ENCODE data around the gene AKAP12. TPM values are rescaled to one million over a fixed set of nuclear protein-coding genes. Genes with fewer than 3 reads are reported as not detected.

Gene AKAP12
- total and polyA plus RNA-seq, 7 donors: 2.5 to 13.1 (median 7.5) TPM

DNA sequence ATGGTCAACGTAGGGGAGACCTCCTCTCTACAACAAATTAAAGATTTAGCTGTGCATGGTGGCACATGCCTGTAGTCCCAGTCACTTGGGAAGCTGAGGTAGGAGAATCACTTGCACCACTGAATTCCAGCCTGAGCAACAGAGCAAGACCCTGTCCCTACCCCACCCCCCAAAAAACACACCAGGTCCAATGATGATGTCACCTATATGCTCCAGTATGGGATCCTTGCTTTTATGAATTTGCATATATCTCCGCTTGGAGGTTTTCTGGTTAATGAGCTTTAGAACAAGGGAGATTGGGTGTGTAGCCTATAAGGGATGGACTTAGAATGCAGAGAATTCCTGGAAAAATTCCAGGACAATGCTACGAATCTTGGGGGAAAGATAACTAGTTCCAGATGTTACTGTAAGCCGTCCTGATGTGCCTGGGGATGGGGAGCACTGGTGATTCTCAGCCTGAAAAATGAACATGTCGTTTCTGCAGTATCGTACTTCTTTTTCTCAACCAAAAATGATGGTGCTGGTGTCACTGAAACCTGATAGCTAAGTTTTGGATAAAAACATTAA, 90.4 kb downstream of the AKAP12 start:
- intact Hi-C loops (cut with DNase I): no loop called here
- Histone ChIP-seq H3K4me3 (no peak overlapping the region), H3K27me3 (ENCODE audit: insufficient read depth in 3 of 3, low read length in 2 of 3) (peaks cover 0 to 18% (median 0%) of the 10 kb centered on the region in 3 donors), H3K36me3 (ENCODE audit: insufficient read depth in 1 of 2, low read depth in 1 of 2) (no peaks in the 10 kb centered on the region), H3K9me3 (no peaks in the 10 kb centered on the region), H3K27ac (no peak overlapping the region), H3K4me1 (peaks cover 2% of the 10 kb centered on the region)
- ATAC-seq: no peak
- TF ChIP-seq, protein P1, sequence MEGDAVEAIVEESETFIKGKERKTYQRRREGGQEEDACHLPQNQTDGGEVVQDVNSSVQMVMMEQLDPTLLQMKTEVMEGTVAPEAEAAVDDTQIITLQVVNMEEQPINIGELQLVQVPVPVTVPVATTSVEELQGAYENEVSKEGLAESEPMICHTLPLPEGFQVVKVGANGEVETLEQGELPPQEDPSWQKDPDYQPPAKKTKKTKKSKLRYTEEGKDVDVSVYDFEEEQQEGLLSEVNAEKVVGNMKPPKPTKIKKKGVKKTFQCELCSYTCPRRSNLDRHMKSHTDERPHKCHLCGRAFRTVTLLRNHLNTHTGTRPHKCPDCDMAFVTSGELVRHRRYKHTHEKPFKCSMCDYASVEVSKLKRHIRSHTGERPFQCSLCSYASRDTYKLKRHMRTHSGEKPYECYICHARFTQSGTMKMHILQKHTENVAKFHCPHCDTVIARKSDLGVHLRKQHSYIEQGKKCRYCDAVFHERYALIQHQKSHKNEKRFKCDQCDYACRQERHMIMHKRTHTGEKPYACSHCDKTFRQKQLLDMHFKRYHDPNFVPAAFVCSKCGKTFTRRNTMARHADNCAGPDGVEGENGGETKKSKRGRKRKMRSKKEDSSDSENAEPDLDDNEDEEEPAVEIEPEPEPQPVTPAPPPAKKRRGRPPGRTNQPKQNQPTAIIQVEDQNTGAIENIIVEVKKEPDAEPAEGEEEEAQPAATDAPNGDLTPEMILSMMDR (IDR thresholded peaks at IDR 0.05): no peak
- no peak for DNase-seq
- WGBS, 3 donors: 56 to 60% (median 59%) methylated on average over 6 of the region's 6 CpGs

DNA sequence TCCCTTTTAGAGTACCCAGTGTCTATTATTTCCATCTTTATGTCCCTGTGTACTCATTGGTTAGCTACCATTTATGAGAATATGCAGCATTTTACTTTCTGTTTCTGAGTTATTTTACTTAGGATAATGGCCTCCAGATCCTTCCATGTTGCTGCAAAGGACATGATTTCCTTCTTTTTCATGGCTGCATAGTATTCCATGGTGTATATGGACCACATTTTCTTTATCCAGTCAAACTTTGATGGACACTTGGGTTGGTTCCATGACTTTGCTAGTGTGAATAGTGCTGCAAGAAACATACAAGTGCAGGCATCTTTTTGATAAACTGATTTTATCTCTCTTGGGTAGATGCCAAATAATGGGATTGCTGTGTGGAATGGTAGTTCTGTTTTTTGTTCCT, 96.2 kb downstream of the AKAP12 start:
- Histone ChIP-seq H3K36me3 (ENCODE audit: insufficient read depth in 1 of 2, low read depth in 1 of 2) (no peaks in the 10 kb centered on the region), H3K27ac (no peak overlapping the region), H3K4me3 (no peak overlapping the region), H3K9me3 (no peaks in the 10 kb centered on the region), H3K27me3 (ENCODE audit: insufficient read depth in 3 of 3, low read length in 2 of 3) (no peaks in the 10 kb centered on the region), H3K4me1 (no peaks in the 10 kb centered on the region)
- DNase-seq: no peak
- intact Hi-C loops (cut with DNase I): no loop called here
- TF ChIP-seq, protein P1 (IDR thresholded peaks at IDR 0.05): no peak
- ATAC-seq: no peak

DNA sequence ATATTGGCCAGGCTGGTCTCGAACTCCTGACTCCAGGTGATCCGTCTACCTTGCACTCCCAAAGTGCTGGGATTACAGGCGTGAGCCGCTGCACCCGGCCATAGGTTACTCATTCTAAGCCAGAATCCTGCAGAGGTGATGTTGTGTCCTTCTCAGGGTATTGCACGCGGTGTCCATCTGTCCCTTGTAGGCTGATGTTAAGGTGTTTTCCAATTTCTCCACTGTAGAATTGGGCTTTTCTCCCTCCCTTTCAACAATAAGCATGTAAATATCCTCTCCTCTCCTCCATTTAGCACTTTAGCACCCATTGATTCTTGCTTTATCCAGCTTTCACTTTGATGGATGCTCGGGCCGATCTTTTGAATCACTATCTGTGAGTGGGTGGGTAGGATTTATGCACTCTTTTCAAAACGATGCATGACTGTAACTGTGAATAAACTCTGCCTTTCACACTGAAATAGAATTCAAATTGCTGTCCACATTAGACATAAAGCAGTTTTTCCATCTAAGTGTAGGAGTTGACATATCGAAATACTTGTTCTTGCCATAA, 99.0 kb downstream of the AKAP12 start:
- no peaks in the 10 kb centered on the region for H3K36me3 ChIP-seq (ENCODE audit: insufficient read depth in 1 of 2, low read depth in 1 of 2)
- H3K4me3 ChIP-seq: no peak overlapping the region
- no peak overlapping the region for H3K27ac ChIP-seq
- TF ChIP-seq, protein P1 (IDR thresholded peaks at IDR 0.05): no peak
- no peaks in the 10 kb centered on the region for H3K4me1 ChIP-seq
- no peak for DNase-seq
- ATAC-seq: no peak
- no peaks in the 10 kb centered on the region for H3K9me3 ChIP-seq
- WGBS, 3 donors: 84 to 86% (median 85%) methylated on average over 11 of the region's 11 CpGs
- intact Hi-C loops (cut with DNase I): no loop called here
- no peaks in the 10 kb centered on the region for H3K27me3 ChIP-seq (ENCODE audit: insufficient read depth in 3 of 3, low read length in 2 of 3)

DNA sequence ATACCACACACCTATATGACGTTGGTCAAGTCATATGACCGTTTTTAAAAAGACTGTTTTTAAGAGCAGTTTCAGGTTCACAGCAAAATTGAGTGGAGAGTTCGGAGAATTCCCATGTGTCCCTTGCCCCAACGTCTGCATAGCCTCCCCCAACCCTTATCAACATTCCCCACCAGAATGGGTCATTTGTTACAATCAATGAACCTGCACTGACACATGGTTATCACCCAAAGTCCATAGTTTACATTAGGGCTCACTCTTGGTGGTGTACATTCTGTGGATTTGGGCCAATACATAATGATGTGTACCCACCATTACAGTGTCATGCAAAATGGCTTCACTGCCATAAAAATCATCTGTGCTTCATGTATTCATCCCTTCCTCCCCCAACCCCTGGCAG, 99.6 kb downstream of the AKAP12 start:
- Histone ChIP-seq H3K27ac (no peak overlapping the region), H3K4me1 (no peaks in the 10 kb centered on the region), H3K9me3 (no peaks in the 10 kb centered on the region), H3K36me3 (ENCODE audit: insufficient read depth in 1 of 2, low read depth in 1 of 2) (no peaks in the 10 kb centered on the region), H3K4me3 (no peak overlapping the region), H3K27me3 (ENCODE audit: insufficient read depth in 3 of 3, low read length in 2 of 3) (no peaks in the 10 kb centered on the region)
- TF ChIP-seq, protein P1 (IDR thresholded peaks at IDR 0.05): no peak
- no peak for ATAC-seq
- 65 to 73% (median 72%) methylated on average over 4 of the region's 4 CpGs for WGBS, 3 donors
- no peak for DNase-seq
- intact Hi-C loops (cut with DNase I): no loop called here
